ENCODE results near the gene ALCAM. TPM values are rescaled to one million over a fixed set of nuclear protein-coding genes. Genes with fewer than 3 reads are reported as not detected.

The ALCAM gene
- total and polyA plus RNA-seq, 2 donors (not counting 3 experiments of a cell fraction or from before 2014, with no cell fraction given) = 46.3 to 118 TPM

DNA sequence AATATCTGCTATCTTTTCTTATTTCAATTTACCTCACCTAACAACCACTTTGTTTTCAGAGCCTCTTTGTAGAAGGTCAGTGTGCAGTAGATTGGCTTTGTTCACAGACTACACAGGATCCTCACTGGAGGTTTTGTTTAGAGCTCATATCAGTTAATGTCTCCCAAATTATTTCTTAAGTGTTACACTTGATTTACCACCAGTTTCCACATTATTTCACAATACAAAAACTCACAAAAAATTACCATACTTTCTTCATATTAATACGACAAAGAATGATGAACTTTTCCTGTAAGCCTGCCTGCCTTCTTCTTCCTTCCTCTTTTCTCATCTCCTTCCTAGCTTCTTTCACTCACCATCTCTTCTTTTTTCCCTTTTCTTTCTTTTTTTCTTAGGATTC, 133.3 kb downstream of the ALCAM start:
- Histone ChIP-seq H4K20me1 (replicated peaks; ENCODE audit: control insufficient read depth, extremely low read depth, insufficient read depth, low read length) (no peaks in the 10 kb centered on the region), H3K79me2 (ENCODE audit: control insufficient read depth, insufficient read depth, low read length) (no peaks in the 10 kb centered on the region), H3K4me2 (ENCODE audit: insufficient read depth, low read length) (no peak overlapping the region), H3K36me3 (ENCODE audit: control insufficient read depth in 2 of 2, extremely low read depth in 1 of 2, insufficient read depth in 2 of 2, low read length in 2 of 2) (no peaks in the 10 kb centered on the region), H2AFZ (ENCODE audit: low read depth, low read length) (no peak overlapping the region), H3K27me3 (ENCODE audit: control insufficient read depth in 2 of 2, insufficient read depth in 2 of 2, low read length in 2 of 2) (no peaks in the 10 kb centered on the region), H3K27ac (ENCODE audit: insufficient read depth, low read depth, low read length) (no peak overlapping the region), H3K4me3 (replicated peaks in 1 of 3; ENCODE audit: insufficient read depth in 1 of 3, low read depth in 1 of 3, low read length in 3 of 3) (no peak overlapping the region), H3K9me1 (replicated peaks; ENCODE audit: control insufficient read depth, extremely low read depth, insufficient read depth, low read length) (no peaks in the 10 kb centered on the region), H3K9me3 (replicated peaks; ENCODE audit: control insufficient read depth, insufficient read depth, low read length) (no peaks in the 10 kb centered on the region), H3K9ac (replicated peaks; ENCODE audit: extremely low read depth, insufficient read depth, low read length) (no peak overlapping the region), H3K4me1 (ENCODE audit: control insufficient read depth, extremely low read depth, insufficient read depth, low read length) (no peaks in the 10 kb centered on the region)
- TF ChIP-seq JUN (IDR thresholded peaks at IDR 0.05; ENCODE audit: borderline replicate concordance, insufficient read depth, insufficient read length, low read depth) (no peak), MYC (IDR thresholded peaks at IDR 0.05; ENCODE audit: low read depth, low read length) (no peak), FOS (IDR thresholded peaks at IDR 0.05; ENCODE audit: borderline replicate concordance, insufficient read depth, low read length) (no peak), POLR2A (IDR thresholded peaks at IDR 0.05; ENCODE audit: low read depth, low read length) (no peak), POLR2AphosphoS5 (IDR thresholded peaks at IDR 0.05; ENCODE audit: insufficient read depth, low read depth, low read length) (no peak), GATA2 (IDR thresholded peaks at IDR 0.05; ENCODE audit: insufficient read depth, insufficient read length, low read depth, low read length) (no peak), EZH2 (IDR thresholded peaks at IDR 0.05; ENCODE audit: borderline replicate concordance, low read depth, low read length, severe bottlenecking) (no peak)
- TF ChIP-seq, protein P1, sequence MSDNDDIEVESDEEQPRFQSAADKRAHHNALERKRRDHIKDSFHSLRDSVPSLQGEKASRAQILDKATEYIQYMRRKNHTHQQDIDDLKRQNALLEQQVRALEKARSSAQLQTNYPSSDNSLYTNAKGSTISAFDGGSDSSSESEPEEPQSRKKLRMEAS (IDR thresholded peaks at IDR 0.05; ENCODE audit: insufficient read depth, insufficient read length) = no peak
- TF ChIP-seq, protein P2, sequence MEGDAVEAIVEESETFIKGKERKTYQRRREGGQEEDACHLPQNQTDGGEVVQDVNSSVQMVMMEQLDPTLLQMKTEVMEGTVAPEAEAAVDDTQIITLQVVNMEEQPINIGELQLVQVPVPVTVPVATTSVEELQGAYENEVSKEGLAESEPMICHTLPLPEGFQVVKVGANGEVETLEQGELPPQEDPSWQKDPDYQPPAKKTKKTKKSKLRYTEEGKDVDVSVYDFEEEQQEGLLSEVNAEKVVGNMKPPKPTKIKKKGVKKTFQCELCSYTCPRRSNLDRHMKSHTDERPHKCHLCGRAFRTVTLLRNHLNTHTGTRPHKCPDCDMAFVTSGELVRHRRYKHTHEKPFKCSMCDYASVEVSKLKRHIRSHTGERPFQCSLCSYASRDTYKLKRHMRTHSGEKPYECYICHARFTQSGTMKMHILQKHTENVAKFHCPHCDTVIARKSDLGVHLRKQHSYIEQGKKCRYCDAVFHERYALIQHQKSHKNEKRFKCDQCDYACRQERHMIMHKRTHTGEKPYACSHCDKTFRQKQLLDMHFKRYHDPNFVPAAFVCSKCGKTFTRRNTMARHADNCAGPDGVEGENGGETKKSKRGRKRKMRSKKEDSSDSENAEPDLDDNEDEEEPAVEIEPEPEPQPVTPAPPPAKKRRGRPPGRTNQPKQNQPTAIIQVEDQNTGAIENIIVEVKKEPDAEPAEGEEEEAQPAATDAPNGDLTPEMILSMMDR (IDR thresholded peaks at IDR 0.05; ENCODE audit: extremely low read depth in 1 of 2, insufficient read depth in 1 of 2, low read depth in 1 of 2, low read length in 2 of 2) = no peak
- intact Hi-C loops (cut with micrococcal nuclease) (no loop called here), dilution Hi-C loops (cut with MboI; ENCODE audit: extremely low pct_ligation_motif_present, low sequenced_read_pairs) (no loop called here)
- no TSS peak for BruUV-seq (replicated peaks)
- CTCF ChIA-PET = interaction anchor here (1.4 kb wide), 2 partner anchors 18 to 903 kb away, joined by 3 to 6 read pairs; no protein-coding TSS in a partner anchor
- POLR2A ChIA-PET = no interaction called here
- DNase-seq (ENCODE audit: low read depth, low spot score) (no peak), FAIRE-seq (no peak)
